C4-2B (cell line): ENCODE results near the gene KCNJ6.

Source experiments
- CTCF ChIP-seq: fragments of 450-650 bp; conservative IDR thresholded peaks from 2 replicates; pipeline ENCODE4 v1.5.1; 2017; ENCODE audit warnings: mild to moderate bottlenecking
- ZFX ChIP-seq: fragments of 450-650 bp; IDR thresholded peaks from 2 replicates; pipeline ENCODE4 v1.6.1; 2017

GRCh38 chr21:37751268-37751975 lies 164.8 kb downstream of the KCNJ6 start:
- TF ChIP-seq CTCF (no peak), ZFX (no peak)
